ENCODE results near the gene TIAM2.

GRCh38 chr6:155069543-155069942, 74.4 kb downstream of the TIAM2 start:
- TF ChIP-seq POLR2AphosphoS5 (IDR thresholded peaks at IDR 0.05) (no peak), CTCF (IDR thresholded peaks at IDR 0.05 in 8 of 11, conservative IDR thresholded peaks at IDR 0.05 in 3 of 11) (no peak)

Data from spleen (tissue), 7 donors.